Type B pancreatic cell (in vitro differentiated cells): ENCODE measurements around the gene SPON1. TPM values are rescaled to one million over a fixed set of nuclear protein-coding genes. Genes with fewer than 3 reads are reported as not detected.
A peak's percentile ranks its signal among the peaks of the same experiment; 100 is the strongest.

Experiments used
- DNase-seq: peaks from one replicate; pipeline ENCODE4 v3.0.0; 2021; ENCODE audit warnings: mixed read lengths; ENCODE audit not compliant: unreplicated experiment; ENCODE audit errors: extremely low spot score
- H3K27ac Mint-ChIP-seq: 2 replicates; pipeline ENCODE4 v1.8.0; 2021; ENCODE audit warnings: mild to moderate bottlenecking, mixed read lengths
- H3K27me3 Mint-ChIP-seq: 2 replicates; pipeline ENCODE4 v1.8.0; 2021; ENCODE audit warnings: mixed read lengths
- H3K36me3 Mint-ChIP-seq: 2 replicates; pipeline ENCODE4 v1.8.0; 2021; ENCODE audit warnings: mixed read lengths
- H3K4me1 Mint-ChIP-seq: one replicate; pipeline ENCODE4 v1.8.0; 2021; ENCODE audit warnings: mixed read lengths; ENCODE audit not compliant: unreplicated experiment
- H3K4me3 Mint-ChIP-seq: 2 replicates; pipeline ENCODE4 v1.8.0; 2021; ENCODE audit warnings: mild to moderate bottlenecking, mixed read lengths
- H3K9me3 Mint-ChIP-seq: 2 replicates; pipeline ENCODE4 v1.8.0; 2021; ENCODE audit warnings: mixed read lengths
- CTCF ChIP-seq: fragments of 200-600 bp; sonication (generic); conservative IDR thresholded peaks from 2 replicates; pipeline ENCODE4 v1.5.0; 2021; ENCODE audit warnings: antibody characterized with exemption, mild to moderate bottlenecking
- total RNA-seq: library from RNA; stranded (reverse); gene quantifications from 2 replicates; pipeline ENCODE4 v1.2.1, GENCODE V29; 2021; ENCODE audit warnings: low replicate concordance

SPON1 gene
- total RNA-seq, 1 donor from 2014 or later: 31.7 TPM

GRCh38 chr11:14288189-14288935 is 325.8 kb downstream of the SPON1 start:
- no peak for DNase-seq
- Mint-ChIP-seq H3K4me3 (no peak overlapping the region), H3K27ac (no peak overlapping the region), H3K9me3 (no peaks in the 10 kb centered on the region), H3K27me3 (no peaks in the 10 kb centered on the region), H3K36me3 (peaks cover 31% of the 10 kb centered on the region), H3K4me1 (no peaks in the 10 kb centered on the region)
- no peak for TF ChIP-seq CTCF

- no peak for DNase-seq
- H3K36me3 Mint-ChIP-seq: peaks cover 35% of the 10 kb centered on the region
- H3K27ac Mint-ChIP-seq: no peak overlapping the region
- no peak overlapping the region for H3K4me3 Mint-ChIP-seq
- TF ChIP-seq CTCF: peak; percentile 45
- H3K9me3 Mint-ChIP-seq: no peaks in the 10 kb centered on the region
- H3K4me1 Mint-ChIP-seq: no peaks in the 10 kb centered on the region
- H3K27me3 Mint-ChIP-seq: no peaks in the 10 kb centered on the region
Measured at GRCh38 chr11:14290422-14290821, 327.9 kb downstream of the SPON1 start.

GRCh38 chr11:14299921-14300320 is 337.4 kb downstream of the SPON1 start:
- no peak for DNase-seq
- no peaks in the 10 kb centered on the region for H3K9me3 Mint-ChIP-seq
- H3K27me3 Mint-ChIP-seq: no peaks in the 10 kb centered on the region
- no peak for TF ChIP-seq CTCF
- no peak overlapping the region for H3K27ac Mint-ChIP-seq
- H3K4me1 Mint-ChIP-seq: no peaks in the 10 kb centered on the region
- no peak overlapping the region for H3K4me3 Mint-ChIP-seq
- H3K36me3 Mint-ChIP-seq: no peaks in the 10 kb centered on the region

GRCh38 chr11:14300661-14301304 is 338.3 kb downstream of the SPON1 start:
- no peaks in the 10 kb centered on the region for H3K9me3 Mint-ChIP-seq
- no peaks in the 10 kb centered on the region for H3K4me1 Mint-ChIP-seq
- H3K36me3 Mint-ChIP-seq: no peaks in the 10 kb centered on the region
- DNase-seq: no peak
- TF ChIP-seq CTCF: peak; percentile 81
- H3K4me3 Mint-ChIP-seq: no peak overlapping the region
- no peaks in the 10 kb centered on the region for H3K27me3 Mint-ChIP-seq
- no peak overlapping the region for H3K27ac Mint-ChIP-seq

- Mint-ChIP-seq H3K36me3 (no peaks in the 10 kb centered on the region), H3K9me3 (no peaks in the 10 kb centered on the region), H3K27ac (no peak overlapping the region), H3K4me1 (no peaks in the 10 kb centered on the region), H3K27me3 (no peaks in the 10 kb centered on the region), H3K4me3 (no peak overlapping the region)
- TF ChIP-seq CTCF: no peak
- DNase-seq: no peak
Measured at GRCh38 chr11:14304601-14305000, 342.1 kb downstream of the SPON1 start.
